DMS53 treated with DMSO at 0.1 percent for 48 hours (cell line): ENCODE results near the gene ATIC.

Source experiments
- DNase-seq: peaks from one replicate; lab custom pipeline; 2025; ENCODE audit not compliant: unreplicated experiment; lab: John Stamatoyannopoulos, UW

ATIC gene

DNA sequence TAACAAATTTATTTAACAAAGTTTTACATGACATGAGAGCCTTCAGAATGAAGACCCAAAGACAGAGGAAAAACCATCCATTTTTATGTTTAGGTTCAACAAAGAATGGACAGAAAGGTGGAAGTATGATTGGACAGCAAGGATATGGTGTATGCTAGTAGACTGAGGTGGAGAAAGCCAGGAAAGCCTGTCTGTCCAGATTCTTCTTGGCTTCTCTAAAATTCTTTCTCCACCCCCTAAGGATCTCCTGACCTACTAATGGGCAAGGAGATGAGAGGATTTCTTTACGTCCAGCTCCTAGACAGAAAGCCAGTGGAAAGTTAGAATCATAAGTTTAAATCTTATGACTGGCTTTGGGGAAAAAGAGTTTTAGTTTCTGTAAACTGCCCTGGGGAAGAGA is 3.0 kb downstream of the ATIC start:
- DNase-seq, result no peak

DNA sequence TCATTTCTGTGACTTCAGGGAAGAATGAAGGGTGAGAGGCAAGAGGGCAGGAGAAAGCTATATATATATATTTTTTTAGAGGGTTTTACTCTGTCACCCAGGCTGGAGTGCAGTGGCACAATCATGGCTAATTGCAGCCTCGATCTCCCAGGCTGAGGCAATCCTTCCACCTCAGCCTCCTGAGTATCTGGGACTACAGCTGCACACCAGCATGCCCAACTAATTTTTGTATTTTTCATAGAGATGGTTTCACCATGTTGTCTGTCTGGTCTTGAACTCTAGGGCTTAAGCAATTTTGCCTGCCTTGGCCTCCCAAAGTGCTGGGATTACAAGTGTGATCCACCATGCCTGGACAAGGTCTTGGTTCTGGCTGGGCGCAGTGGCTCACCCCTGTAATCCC is 3.4 kb downstream of the ATIC start:
- DNase-seq, result no peak

DNA sequence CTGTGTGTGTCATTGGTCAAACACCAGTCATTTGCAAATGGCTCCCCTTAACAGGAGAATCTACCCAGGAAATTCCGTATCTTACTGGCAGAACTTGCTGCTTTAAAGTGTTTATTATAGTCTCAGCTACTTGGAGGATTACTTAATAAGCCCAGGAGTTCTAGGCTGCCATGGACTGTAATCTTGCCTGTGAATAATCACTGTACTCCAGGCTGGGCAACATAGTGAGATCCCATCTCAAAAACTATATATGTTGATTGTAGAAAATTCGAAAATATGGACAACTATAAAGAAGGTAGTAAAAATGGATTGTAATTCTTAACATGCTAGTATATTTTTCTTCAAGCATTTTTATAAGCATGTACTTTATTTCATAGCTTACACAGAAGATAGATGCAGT is 4.5 kb downstream of the ATIC start:
- DNase-seq, result no peak

DNA sequence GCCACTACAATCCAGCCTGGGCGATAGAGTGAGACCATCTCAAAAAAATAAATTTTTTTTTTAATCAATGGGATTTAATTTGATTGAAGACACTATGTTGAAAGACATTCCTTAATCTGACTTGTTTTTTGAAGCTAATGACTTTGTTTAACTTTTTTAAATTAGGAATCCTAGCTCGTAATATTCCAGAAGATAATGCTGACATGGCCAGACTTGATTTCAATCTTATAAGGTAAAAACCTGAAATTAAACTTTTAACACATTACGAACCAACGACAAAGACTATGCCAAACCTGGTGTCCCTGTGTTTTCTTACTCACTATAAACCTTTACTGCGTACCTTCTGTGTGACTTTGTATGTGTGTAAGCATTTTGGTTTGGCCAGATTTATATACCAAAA is 7.6 kb downstream of the ATIC start:
- DNase-seq, result no peak

DNA sequence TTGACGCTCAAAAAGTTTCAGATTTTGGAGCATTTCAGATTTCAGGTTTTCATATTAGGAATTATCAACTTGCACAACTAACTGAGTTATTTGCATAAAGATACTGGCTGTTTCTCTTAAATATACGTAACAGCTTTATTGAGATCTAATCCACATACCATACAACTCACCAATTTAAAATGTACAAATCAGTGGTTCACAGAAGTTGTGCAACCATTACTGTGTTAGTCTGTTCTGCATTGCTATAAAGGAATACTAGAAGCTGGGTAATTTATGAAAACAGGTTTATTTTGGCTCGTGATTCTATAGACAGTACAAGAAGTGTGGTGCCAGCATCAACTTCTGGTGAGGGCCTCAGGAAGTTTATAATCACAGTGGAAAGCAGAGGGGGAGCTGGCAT is 8.2 kb downstream of the ATIC start:
- no peak for DNase-seq

DNA sequence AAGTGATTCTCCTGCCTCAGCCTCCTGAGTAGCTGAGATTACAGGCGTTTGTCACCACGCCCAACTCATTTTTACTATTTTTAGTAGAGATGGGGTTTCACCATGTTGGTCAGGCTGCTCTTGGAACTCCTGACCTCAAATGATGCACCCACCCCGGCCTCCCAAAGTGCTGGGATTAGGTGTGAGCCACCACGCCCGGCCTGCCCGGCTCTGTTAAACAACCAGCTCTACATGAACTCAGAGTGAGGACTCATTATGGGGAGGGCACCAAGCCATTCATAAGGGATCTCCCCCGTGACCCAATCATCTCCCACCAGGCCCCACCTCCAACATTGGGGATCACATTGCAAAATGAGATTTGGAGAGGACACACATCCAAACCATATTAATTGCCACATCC is 8.8 kb downstream of the ATIC start:
- DNase-seq, result no peak

DNA sequence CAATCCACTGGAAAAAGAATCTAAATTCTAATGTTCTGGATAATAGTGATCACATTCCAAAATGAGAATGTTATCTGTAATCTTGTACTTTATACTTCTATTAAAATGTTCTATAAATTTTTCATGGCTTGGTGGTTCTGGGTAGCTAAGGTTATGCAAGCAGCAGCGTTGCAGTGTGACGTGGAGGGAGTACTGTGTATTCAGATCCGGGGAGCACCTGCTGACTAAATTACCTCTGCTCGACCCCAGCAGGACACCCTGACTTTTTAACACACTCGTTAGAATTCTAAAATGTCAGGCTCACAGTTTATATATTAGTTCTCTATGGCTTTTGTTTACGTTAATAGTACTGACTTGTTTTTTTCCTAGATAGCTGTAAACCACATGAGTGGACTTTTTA is 13.0 kb downstream of the ATIC start:
- DNase-seq, result no peak

DNA sequence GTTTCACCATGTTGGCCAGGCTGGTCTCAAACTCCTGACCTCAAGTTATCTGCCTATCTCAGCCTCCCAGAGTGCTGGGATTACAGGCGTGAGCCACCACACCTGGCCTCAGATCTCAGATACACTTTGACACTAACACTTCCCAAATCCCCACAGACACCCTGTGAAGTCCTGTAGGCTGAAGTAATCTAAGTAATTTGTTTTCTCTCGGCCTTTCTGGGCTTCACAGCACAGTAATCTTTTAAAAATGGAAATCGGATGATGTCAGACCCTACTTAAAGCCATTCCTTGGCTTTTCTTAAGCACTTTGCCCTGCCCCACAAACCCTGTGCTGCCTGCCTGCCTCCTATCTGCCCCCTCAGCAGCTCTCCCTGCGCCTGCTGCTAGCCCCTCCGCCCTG is 16.2 kb downstream of the ATIC start:
- DNase-seq, result no peak

DNA sequence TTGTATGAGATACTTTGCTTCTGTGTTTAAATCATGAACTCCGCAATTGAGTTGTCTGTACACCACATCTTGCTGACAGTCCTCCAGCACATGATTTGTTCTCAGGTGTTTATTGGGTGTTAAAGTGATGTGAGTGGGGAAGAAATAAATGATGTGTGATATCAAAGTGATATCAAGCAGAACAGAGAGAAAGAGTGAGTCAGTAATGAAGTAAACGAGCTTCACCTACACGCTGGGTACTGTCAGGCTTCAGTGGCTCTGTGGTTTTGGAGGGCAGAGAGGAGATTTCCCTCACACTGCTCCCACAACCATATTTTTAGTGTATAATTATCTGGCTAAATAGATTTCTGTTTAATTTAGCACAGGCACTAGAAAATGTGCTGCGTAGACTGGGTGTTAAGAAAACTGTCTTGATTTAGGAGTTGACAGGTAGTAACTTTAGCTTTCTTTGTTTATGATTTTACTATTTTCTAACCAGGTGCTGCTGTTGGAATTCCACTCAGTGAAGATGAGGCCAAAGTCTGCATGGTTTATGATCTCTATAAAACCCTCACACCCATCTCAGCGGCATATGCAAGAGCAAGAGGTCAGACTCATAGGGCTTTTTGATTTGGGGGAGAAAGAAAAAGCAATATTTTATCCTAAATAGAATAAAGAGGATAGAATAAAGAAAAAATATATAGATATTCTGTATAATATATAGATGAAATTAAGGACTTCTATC is 21.2 kb downstream of the ATIC start:
- no peak for DNase-seq

DNA sequence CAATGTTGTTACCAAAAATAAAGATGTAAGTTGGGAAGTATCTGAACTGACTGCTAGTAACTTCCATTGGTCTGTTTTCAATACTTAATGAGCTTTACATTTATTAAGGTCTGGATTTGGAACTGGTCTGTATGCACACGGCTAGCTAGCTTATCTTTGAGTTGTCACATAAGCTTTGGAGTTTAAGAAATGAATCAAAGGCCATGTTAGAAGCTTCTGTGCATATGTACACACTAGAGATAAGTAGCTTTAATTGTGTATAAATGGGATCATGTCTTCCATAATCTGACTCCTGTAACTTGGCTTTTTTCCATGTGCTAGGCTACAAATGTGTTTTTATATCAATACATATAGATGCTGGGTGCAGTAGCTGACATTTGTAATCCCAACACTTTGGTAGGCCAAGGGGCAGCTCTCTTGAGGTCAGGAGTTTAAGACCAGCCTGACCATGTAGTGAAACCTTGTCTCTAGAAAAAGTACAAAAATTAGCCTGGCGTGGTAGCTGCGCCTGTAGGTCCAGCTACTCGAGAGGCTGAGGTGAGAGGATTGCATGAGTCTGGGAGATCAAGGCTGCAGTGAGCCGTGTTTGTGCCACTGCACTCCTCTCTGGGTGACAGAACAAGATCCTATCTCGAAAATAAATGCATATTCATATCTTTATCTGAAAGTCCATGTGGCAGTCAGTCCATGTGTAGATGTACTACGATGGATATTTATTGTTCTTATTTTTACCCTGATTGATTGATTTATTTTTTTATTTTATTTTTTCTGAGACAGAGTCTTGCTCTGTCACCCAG is 27.2 kb downstream of the ATIC start:
- DNase-seq, result no peak

DNA sequence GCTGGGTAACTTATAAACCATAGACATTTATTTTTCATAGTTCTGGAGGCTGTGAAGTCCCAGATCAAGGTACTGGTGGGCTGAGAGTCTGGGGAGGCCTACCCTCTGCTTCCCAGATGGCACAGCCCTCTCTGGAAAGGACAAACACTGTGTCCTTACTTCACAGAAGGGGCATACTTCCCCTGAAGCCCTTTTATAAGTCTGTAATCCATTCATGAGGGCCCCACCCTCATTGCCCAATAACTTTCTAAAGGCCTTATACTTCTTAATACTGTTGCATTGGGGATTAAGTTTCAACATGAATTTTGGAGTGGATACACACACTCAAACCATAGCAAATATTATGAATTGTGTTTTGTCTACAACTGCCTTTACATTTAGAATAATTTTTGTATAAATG is 36.0 kb downstream of the ATIC start:
- no peak for DNase-seq

DNA sequence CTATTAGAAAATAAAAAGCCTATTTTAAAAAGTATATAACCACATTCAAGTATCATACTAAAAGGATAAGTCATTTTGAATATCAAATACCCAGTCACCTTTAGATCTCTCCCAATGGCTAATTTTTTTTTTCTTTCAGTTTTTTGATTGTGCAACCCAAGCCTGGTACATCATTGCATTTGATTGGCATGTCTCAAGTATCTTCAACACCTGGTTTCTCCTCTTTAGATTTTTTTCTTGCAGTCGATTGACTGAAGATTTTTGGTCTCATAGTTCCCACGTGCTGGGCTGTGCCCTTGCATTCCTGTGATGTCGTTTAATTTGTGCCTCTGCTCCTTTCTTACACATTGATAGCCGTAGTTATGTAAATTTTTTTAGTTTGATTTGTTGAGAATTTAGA is 40.7 kb downstream of the ATIC start:
- DNase-seq, result peak; percentile 3

DNA sequence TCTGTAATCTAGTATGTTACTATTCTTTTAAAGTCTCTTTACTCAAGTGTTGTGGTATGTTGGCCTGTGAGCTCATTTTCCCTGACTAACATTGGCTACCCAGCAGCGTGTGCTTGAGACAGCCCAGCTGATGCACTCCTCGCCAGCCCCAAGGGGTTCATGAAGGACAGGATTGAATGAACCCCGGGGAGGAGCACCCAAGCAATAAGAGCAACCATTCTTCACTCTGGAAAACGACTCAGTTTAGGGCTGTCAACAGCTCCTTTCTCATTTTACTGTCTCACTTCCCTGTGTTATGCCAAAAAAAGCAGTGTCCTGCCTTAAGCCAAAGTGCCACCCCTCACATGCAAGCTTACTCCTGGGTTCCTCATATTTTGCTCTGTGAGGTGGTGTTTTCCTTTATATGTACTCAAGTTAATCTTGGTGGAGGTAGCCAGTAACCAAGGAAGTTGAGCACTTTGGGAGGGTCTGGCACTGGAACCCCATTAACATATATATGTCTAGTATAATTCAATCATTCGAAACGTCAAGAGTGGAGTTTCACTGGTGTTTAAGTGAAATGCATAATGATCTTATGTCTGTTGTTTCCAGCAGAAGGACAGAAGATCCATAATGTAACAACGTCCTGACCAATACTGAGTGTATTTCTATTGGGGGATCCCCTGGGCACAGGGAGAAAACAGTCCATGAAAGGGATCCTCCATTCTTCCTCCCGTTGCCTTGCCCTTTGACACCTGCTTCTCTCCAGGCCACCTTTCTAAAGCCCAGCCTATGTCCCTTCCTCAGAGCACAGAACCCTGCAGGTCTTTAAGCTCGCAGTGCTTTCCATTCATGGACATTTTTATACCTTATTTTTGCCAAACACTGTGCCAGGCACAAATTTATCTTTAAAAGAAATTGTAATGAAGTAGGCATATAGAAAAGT is 43.2 kb downstream of the ATIC start:
- DNase-seq, result no peak

DNA sequence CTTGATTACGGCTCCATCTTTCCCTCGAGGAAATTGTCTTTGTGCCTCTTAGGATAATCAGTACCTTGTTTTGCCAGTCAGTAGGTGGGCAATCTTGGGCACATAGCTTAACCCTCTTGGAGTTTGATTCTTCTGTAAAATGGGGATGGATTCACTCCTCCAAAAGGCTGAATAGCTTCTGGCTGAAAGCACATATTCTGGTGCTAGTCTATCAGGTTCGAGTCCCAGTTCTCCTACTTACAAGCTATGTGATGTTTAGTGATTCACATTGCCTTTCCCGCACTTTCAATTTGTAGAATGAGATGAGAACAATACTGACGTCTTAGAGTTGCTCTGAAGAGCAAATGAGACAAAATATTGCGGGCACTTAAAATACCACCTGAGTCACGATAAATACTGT is 43.9 kb downstream of the ATIC start:
- DNase-seq, result no peak

DNA sequence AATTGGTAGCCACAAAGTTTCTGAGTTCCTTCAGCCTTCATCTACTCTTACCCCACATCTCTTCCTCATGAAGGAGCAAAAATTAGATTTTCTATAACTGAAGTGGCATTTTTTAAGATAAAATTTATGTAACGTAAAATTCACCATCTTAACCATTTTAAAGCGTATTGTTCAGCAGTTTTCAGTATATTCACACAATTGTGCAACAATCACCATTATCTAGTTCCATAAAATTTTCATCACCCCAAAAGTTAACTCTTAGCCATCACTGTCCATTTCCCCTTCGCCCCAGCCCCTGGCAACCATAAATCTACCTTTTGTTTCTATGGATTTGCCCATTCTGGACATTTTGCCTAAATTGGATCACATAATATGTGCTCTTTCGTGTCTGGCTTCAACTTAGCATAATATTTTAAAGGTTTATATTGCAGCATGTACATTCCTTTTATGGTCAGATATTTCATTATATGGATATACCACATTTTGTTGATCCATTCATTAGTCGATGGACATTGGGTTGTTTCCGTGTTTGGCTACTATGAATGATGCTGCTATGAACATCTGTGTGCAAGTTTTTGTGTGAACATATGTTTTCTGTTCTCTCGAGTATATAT is 44.6 kb downstream of the ATIC start:
- no peak for DNase-seq

DNA sequence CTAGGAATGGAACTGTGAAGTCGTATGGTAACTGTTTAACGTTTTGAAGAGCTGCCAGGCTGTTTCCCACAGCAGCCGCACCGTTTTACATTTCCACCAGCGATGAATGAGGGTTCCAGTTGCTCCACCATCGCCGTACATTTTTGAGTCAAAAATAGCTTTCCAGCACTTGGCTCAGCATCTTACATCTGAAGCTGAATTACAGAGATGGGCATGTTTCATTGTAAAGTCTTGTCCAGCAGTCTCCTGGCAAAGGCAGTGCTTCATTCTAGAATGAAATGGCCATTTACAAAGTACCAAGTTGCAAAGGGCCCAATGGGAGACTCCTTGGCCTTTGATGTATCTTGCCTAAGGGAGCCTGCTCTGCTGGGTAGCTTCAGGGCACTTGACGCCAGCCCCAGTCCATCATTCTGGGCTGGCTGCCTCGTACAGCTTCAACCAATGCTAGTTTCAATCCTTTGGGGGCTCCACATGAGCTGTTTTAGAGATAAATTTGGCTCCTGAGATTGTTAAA is 45.1 kb downstream of the ATIC start:
- no peak for DNase-seq

DNA sequence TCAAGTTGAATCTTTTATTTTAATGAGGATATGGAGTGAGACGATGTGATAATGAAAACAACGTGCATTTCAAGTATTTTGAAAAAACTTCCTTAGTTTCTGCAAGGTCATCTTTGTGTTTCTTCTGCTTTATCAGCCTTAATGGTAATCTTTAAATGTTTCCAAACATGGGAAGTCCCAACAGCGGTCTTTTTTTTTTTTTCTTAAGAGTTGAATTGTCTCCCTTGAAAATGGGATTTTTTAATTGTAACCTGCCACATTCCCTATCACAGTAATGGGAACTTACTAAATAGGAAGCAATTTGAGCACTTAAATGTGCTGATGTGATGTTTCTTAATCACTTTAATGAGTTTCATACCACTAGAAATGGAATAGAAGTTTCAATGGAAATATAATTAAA is 45.8 kb downstream of the ATIC start:
- DNase-seq, result no peak

DNA sequence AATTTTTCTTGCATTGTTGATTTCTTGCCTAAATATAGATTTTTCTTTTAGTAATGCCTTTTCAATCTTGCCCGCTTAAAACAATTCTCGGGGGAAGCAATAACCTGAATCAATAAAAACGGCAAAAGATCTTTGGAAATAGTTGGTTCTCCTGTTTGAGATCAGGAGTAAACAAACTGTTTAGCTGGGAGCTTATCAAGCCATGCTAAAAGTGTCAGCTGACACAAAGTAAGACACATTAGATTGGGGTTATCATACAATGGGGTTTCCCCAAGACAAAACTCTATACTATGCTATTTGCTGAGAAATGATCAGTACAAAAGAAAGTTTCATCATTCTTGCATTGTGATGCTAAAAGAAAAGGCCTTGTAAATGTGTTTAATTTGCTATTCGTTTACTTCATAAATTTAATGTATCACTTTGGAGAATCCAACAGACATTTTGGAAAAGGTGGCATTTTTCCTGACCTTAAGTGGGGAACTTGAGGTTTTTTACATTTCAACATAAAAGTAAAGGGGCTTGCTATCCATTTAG is 46.5 kb downstream of the ATIC start:
- no peak for DNase-seq

DNA sequence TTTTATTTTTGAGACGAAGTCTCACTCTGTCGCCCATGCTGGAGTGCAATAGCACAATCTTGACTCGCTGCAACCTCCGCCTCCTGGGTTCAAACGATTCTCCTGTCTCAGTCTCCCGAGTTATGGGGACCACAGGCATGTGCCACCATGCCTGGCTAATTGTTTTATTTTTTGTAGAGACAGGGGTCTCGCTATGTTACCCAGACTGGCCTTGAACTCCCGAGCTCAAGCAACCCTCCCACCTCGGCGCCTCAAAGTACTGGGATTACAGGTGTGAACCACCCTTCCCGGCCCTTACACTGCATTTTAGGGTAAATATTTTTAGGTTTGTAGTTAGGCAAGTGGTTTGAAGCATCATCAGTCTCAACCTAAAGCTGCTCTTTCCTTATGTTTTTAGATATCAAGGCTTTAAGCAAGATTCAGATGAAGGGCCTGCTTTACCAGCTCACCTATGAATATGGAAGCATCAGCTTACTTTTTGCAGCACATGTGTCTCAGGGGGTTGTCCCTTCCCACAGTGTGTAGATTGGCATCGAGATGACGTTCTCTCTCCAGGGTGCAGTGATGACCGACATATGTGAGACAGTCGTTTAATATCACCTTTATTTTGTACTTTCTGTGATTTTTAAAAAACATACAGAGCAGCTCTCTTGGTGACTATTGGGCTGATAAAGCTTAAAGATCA is 47.2 kb downstream of the ATIC start:
- no peak for DNase-seq

DNA sequence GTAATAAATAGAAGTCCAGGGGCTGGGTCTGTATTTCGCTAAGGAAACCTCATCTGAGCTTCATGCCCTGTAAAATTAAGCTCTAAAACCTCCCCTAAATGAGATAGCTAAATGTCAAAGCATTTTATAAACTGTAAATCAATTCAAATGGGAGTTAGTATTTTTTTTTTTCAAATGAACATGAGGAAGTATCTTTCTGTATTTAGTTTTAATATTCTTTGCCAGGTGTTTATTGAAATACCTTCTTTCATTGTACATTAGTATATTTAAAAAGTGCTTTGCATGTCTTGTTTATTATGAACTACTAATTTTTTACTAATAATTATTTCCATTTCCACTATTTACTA is 47.7 kb downstream of the ATIC start:
- no peak for DNase-seq
